COLO829 (cell line): ENCODE data around the gene WIPF2.

Experiments
- DNase-seq: peaks from one replicate; pipeline ENCODE4 v3.0.0; 2012; ENCODE audit warnings: low spot score

Gene WIPF2

DNA sequence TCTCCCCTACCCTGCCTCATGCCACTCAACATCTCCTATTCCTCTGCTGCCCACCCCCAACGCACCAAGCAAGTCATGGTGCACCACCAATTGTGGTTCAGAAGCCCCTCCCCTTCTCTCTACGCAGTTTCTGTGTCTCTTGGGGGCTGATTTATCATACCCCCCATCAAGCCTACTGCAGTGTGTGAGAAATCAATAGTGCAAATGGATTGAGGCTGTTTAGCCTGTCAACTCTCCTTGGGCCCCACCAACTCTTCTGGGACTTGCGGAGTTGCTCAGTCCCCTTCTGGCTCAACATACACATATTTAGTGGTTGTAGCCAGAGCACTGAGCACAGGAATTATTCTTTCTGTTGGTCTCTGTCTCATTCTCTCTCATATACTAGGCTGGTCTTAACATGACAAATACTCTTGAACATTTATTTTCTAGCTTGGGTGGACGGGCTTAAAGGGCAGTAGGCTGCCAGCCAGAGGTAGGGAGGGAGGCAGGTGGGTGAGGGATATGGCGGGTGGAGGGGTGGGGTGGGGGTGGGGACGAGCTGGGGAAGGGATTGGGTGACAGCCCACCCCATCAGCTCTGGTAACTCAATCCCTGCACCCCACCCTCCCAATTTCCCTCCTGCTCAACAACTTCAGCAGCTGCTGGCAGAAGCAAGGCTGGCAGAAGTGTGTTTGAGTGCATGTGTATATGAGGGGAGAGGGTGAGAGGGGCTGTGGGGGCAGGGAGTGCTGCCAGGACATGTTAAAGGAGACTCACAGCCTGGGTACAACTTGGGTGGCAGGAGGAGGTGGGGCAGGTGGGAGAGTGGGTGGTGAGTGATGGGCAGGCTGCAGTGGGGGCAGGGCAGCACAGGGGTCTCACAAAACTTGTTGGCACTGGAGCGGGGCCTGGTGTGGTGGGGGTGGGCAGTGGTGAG, 94.8 kb downstream of the WIPF2 start:
- DNase-seq = no peak

DNA sequence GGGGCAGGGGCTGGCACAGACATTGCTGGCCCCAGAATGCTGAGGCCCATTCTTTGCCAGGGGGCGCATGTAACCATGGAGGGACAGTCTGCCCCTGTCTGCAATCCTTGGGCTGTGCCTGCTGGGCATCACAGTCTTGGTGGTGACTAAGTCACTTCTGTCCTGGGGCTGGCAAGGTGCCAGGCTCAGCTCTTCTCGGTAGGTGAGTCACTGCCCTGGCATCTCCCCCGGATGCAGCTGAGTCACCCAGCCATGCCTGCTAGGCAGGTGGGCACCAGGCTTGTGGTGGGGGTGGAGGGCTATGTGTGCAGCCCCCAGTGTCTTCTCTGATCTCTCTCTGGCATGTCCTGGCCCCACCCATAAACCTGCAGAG, 95.5 kb downstream of the WIPF2 start:
- DNase-seq = peak; percentile 95

DNA sequence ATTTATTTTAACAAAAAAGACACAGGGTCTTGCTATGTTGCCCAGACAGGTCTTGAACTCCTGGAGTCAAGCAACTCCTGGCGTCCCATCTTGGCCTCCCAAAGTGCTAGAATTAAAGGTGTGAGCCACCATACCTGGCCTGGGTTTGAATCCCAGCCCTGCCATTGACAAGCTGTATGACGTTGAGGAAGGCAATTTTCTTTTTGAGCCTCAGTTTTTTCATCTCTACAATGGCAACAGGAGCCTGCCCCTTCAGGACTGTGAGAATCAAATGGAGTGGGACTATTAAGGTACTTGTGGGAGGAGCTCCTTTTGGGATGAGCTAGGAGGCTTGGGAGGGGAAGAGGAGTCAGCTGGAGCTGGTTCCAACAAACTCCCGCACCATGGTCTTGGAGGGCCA, 96.1 kb downstream of the WIPF2 start:
- DNase-seq = no peak

DNA sequence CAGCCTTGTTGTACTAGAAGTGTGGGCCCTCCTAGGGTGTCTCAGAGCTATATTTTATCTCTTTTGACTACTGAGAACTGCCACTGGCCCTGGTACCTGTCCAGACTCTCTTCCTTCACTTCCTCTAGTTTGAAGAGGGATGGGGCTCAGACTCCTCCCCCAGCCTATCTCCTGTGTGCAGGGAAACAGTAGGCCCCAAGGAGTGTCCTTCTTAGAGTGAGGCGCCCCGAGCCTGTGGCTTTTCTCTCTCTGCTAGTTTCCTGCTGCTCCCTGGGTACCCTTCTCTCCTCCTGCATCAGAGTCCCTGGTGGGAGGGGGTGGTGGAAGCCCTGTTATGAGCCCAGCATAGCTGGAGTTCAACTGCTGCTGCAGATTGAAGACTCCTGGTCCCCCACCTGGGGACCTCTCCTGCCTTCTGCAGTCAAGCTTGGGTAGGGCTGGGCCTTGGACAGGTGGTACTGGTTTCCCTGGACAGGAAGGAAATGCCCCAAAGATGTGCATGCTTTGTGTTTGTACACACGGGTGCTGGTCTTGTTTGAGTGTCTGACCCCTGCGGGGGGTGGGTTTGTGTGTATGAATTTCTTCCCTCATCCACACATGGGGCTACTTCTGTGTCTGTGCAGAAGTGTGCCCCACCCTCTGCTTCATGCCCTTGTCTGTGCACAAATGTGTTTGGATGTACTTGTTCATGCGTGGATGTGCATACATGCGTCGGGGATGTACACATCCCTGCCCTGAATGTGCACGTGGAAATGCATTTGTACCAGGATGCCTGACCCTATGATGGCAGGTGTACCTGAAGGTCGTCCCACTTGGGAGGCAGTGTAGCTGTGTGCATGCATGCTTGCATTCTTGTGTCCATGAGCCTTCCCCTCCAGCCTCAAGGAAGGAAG, 96.8 kb downstream of the WIPF2 start:
- no peak for DNase-seq

DNA sequence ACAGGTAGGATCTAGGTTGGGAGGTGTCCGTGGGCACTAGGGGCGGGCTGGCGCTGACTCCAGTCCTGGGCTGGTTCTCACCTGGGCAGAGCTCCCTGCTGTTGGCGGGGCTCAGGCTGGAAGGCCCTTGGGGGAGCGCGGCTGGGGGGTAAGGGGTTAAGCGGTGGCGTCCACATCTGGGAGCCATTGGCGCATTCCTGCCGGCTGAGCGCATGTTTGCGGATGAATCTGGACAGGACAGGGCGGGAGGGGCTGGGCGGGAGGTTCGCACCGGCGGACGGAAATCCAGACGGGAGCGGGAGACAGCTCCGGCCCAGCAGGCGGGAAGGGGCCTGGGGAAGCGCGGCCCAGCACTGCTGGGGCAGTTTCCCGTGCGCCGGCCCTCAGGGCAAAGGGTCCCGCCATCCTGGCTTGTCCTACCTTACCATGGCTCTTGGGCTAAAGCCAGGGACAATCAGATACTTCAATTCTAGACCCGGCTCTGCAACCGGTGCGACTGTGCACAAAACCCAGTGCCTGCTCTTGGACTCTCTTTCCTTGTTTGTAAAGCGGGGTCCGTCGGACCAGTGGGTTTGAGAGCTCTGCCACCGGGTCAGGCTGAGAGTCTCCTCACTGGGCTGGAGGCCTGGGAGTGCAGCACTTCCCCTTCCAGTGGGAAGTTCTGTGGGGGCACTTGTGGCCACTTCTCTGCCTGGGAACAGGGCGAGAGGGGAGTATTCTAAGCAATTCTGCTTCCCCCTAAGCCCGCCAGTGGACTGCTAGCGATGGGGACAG, 97.7 kb downstream of the WIPF2 start:
- no peak for DNase-seq

DNA sequence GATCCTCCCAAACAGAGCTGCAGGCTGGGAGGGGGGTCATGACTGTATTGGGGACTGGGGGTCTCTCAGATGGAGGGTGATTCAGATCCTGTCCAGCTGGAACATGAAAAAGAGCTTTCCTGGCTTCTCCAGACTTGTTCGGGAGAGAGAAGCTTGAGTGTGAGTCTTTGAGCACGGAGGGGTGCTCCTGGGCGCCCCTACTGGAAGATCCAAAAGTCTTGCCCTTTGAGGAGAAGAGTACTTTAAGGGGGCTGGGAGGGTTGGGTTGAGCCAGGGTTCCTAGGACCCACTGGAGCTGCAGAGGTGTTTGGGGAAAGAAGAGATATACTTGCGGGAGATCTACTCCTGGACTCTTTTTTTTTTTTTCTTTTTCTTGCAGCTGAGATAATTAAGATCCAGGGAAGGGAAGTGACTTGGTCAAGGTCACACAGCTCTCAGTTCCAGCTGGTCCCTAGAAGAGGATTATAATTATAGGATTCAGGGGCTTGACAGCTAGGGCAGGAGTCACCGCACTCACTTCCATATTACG, 98.3 kb downstream of the WIPF2 start:
- DNase-seq = no peak

DNA sequence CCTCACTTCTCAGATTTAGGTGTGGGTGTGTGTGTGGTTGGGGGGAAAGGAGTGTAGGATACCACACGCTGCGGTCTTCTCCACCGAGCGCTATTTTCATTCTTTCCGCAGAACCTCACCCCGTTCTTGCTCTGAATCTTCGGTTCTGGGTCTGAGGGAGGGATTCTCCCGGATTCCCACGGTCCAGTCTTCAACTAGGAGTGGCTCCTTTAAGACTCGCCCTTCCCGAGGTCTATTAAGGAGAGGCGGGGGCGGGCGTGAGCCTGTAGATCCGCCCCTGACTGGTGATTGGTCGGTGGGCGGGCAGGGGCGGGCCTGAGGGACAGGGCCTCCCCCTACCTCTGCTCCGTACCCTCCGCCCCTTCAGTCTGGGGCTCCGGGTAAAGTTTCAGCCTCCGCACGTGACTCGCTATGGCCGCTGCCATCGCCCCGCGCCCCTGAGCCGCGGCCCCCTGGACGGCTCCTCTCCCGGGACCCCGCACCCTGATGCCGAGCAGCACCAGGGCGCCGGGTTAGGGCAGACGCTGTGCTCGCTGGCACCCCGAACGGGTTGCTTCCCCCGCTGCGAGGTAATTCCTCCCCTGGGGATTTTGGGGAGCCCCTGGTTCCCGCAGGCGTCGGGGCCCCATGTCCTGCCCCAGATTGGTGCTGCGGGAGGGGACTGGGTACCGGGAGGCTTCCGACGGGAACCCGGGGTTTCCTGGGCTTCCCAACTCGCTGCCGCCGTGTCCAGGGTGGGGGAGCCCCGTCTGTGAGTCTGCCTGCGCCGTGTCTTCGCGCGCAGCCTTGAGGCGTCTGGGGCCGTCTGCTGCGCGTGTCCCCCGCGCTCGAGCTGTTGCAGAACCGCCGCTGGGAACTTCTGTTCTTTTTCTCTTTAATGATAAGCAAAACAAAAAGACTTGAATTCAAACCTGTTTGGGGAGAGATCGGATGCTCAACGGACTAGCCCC, 99.1 kb downstream of the WIPF2 start:
- DNase-seq = peak; percentile 96

DNA sequence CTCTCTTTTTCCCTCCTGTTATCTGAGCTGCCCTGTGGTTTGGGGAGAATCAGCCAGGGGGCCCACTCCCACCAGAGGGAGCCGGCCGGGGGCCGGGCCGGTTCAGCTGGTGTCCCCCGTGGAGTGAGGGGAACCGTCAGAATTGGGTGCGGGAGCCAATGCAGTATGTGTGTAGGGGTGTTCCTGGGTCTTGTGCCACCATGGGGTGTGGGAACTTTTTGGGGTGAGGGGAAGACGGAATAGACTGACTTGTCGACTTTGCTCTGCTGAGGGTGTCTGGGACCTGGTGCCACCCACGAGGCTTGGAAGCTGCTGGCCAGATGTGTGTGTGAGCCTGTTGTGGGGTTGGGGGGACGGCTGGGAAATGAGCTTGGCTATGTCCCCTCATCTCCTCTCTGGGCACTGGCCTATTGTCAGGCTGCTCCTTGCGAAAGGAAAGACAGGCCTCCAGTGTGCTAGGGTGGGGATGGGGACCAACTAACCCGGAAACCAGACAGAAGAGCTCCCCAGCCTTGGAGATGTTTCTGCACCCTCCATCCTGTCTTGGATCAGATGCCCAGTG, 99.8 kb downstream of the WIPF2 start:
- DNase-seq = no peak

DNA sequence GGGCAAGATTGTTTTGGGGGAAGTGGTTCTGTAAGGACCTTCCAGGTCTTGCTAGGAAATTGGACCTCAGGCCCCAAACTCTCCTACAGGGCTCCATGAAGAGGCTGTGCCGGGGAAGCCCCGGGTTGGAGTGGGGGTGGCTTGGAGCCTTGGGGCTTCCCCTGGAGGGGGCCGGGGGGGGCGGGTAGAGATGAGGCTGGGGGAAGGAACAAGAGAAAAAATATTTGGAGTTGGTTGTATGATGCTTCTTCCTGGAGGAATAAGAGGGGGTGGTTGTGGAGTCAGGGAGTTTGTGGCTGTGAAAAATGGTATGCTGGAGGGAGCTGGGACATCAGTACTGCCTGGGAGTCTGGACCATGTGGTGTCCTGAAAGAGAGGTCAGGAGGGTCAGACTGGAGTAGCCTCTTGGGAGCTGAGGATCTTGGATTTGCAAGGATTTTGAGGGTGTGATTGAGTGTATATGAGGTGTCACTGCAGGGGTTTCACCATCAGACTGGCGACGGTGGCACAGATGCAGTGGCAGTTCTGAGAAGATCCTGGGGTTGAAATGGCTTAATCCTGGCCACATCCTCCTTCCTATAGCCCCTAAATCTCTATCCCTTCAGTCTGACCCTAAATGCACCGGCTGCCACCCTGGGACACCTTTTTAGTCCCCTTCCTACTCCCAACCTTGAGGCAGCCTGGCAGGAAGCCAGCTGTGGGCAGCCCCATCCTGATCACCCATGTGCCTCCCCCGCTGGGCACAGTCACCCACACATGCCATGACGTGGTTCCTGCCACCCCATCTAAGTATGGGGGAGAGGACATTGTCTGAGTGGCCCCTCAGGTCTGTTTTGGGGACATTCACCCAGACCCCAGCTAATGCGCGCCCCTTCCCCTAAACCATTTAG, 100.8 kb downstream of the WIPF2 start:
- no peak for DNase-seq

DNA sequence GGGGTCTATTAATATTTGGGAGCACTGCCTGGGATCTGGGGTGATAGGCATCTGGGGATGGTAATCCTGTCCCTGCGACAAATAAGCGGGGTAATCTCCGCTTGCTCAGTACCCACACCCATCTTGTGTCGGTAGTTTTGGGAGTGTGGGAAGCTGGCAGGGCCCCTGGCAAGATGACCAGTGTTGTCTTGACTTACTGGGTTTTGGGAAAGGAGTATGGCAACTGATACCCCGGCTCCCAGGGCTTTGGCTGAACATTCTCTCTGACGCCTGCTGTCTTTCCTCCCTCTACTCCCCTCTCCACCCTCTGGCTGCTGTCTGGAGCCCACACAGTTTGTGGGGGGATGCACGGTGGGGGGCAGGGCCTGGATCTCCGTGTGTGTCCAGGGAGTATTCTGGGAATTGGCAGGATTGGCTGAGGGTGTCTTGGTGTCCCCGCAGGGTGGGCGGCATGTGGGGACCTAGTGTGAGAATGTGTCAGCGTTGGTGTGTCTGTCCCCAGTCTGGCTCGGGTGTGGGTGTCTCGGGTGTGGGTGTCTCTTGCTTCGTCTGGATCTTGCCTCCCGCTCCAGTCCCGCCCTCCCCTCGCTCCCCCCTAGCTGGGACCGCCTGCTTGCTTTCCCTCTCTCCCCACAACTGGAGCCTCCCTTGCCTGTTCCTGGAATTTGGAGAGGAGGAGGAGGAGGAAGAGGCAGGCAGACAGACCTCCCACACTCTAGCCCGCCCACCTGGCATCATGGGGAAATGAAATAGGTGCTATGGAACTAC, 101.8 kb downstream of the WIPF2 start:
- DNase-seq = no peak

DNA sequence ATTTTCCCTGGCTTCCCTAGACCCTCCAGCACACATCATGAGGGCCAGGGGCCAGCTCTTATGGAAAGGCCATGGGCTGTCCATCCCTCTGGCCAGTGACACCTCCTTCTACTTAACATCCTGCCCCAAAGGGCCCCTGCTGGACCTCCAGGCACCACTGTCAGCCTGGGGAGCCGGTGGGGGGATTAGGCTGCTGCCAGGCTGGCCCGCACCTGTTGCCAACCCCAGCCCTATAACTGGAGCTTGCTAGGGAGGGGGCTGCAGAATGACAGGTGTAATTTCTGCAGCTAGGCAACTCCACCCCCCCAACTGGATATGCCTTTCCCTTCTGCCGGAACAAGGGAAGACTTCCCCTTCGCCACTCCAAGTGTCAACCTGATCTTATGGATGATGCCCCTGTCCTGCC, 102.4 kb downstream of the WIPF2 start:
- DNase-seq = no peak

DNA sequence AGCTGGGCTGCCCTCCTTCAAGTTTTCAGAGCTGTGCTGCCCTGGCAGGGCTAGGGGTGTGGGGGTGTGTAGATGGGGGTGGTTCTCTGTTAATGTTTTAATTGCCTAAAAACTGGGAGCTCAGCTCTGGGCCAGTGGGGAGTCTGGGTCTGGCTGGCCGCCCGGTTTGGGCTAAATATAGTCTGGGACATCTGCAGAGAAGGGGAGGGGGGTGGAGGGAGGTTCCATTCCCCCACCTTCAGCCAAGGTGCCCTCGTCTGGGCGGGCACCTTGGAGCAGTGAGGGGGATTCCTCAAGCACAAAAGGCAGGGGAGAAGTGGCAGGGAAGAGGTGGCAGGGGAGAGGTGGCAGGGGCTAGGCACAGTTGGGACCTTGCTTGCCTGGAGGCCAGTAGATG, 102.9 kb downstream of the WIPF2 start:
- no peak for DNase-seq

DNA sequence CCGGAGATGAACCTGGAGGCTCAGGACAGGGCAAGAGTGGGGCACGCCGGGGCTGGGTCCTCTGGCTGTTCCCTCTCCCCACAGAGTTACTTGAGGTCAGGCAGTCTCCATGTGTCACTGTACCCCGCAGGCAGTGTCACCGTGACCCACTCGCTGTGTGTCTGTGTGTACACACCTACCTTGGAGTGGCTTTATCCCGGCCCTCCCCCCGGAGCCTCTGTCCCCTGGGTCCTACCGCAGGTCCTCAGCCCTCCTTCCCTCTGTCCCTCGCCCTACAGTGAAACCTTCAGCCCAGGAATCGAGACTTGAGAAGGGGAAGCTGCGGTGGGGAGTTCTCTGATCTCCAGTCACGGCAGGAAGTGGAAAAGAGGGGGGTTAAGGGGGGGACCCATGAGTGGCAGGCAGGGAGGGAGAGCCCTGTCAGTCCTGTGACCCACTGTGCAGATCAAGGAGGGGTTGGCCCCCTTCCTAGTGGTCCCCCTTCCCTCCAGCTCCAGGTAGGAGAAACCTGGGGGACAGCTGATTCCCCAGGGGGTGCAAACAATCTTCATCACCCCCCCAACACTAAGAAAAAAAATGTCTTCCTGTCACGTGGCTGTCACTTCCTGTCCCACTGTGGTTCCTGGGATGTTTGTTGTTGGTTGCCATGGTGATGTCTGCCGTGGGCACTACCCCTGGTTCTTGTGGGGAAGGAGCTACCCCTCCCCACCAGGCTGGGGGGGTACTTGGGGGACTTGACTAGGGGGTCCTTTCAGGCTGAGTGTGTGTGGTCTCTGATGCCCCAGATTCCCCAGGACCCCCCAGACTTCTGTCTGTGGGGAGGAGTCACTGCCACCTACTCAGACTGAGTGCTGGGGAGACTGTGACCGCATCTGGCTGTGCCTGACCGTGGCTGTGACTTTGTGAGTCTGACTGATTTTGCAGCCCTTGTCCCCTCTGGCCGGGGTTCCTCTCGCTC, 103.5 kb downstream of the WIPF2 start:
- peak; percentile 95 for DNase-seq

DNA sequence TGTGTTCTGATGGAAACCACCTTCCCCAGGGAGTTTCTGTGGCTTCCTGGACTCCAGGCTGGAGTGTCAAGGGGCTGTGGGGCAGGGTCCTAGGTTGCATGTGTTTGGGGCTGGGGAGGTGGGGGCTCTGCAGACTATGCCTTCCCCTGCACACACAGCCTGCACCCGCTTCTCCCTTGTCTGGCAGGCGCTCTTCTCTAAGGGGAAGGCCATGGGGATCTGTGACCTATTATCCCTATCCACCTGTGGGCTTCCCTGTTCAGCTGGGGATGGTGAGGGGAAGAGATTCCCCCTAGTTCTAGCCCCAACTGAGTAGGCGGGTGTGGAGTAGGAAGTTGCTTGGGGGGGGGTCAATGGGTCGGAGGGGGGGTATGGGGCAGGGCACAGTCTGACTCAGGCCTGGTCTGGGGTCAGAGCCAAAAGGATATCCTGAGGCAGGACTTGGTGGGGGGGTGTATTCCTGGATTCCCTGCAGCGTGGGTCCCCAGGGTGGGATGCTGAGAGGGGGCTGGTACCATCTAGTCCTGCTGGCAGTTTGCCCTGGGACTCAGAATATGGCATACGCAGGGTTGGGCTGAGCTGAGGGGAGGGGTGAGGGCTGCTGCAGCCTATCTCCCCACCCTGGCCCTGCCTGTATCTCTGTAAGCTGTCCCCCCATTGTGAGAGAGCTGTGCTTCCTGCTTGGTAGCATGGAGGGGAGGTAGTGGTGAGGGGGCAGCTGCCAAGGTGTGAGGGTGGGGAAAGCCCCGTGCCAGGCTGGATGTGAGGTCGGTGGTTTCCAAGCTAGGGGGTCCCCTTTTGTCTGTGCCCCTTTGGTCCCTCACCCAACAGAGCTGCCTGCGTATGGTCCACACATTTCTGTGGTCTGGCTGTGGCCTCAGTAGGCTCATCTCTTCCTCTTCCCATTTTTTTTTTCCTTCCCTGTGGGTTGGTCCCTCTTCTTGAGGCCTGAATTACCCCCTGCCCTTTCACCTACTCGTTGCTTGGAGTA, 104.6 kb downstream of the WIPF2 start:
- DNase-seq = no peak

DNA sequence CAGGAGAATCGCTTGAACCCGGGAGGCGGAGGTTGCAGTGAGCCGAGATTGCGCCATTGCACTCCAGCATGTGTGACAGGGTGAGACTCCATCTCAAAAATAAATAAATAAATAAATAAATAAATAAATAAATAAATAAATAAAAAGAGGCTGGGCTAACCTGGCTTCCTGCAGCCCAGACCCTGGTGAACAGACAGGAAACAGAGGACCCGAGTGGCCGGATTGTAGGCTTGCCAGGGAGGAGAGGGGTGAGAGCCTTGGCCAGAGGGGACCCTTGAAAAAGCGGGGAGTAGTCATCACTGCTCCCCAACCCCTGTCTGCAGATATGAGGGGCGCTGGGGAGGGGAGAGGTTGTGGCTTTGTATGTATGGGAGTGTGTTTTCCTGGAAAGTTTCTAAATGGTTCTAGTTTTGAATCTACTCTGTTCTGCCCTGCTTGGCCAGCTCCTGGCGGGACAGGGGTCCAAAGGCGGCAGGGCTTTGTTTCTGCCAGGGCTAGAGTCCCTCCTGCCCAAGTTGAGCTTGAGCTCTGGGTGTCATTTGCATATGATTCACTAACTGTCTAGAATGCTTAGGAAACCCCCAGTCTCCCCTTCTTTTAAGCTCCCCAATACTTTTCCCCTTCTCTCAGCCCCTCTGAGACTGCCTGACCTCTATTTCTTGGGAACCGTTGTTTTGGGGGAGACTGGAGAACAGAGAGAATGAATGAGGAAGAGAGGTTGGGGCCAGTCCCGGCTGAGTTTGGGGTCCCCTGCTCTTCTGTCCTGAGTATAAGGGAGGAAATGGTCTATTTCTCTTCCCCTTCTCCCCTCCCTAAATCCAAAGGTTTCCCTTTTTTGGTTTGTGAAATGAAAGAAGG, 106.3 kb downstream of the WIPF2 start:
- no peak for DNase-seq
